GM18505 (cell line): ENCODE results near the gene USP20.
A peak's percentile ranks its signal among the peaks of the same experiment; 100 is the strongest.

Experiments
- ATAC-seq: cut with Tn5 transposase; IDR thresholded peaks from one replicate; pipeline ENCODE4 v1.9.1; 2021; ENCODE audit not compliant: unreplicated experiment
- POLR2A ChIP-seq: IDR thresholded peaks from 4 replicates; pipeline ENCODE4 v1.6.1; 2011; ENCODE audit warnings: borderline replicate concordance; ENCODE audit not compliant: insufficient read depth, insufficient read length; ENCODE audit errors: extremely low read depth

Gene USP20

DNA sequence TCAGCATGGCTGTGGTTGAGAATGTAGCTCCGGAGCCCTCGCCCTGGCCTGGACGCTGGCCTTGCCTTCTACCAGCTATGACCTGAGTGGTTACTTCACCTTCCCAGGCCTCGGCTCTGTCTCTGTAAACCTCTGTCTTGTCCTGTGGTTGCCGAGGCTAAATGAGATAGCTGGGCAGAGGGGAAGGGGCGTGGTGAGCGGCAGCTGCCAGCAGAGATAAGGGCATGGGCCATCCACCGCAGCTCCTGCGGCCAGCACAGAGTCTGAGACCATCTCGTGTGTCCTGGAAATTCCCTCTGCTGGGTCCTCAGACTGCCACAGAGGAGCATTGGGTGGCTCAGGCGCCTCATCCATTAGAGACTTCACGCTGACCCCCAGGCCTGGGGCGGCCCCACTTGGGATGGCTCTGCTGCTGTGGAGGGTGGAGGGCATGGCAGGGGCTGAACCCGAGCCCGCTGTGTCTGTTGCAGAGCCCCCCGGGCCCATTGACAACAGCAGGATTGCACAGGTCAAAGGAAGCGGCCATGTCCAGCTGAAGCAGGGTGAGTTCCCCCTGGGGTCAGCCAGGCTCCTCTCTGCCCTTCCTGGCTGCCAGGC lies 43.9 kb downstream of the USP20 start:
- no peak for TF ChIP-seq POLR2A
- no peak for ATAC-seq

DNA sequence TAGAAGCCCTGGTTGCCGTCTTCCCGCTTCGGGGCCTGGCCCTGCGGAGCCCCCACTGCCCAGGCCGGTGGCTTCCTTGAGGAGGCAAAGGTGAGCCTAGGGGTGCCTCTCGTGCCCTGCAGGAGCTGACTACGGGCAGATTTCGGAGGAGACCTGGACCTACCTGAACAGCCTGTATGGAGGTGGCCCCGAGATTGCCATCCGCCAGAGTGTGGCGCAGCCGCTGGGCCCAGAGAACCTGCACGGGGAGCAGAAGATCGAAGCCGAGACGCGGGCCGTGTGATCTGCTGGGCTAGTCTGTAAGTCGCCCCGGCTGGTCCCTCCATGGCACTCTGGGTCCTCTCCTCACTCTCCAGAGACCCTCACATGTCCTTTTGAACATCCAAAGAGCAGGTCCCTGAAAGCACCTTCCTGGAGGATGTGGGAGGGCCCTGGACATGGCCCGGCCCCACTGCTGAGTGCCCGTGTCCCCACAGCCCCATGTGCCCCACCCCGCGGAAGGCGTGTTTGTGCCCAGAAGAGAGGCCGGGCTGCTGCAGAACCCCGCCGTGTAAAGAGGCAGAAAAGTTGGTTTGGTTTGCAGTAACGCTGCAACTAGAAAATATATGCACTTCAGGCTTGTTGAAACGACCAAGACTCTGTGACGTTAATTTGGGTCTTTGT lies 44.9 kb downstream of the USP20 start:
- no peak for TF ChIP-seq POLR2A
- ATAC-seq: no peak

- no peak for ATAC-seq
- no peak for TF ChIP-seq POLR2A
Observed at GRCh38 chr9:129880654-129881546, 45.6 kb downstream of the USP20 start.

GRCh38 chr9:129881547-129882324 lies 46.5 kb downstream of the USP20 start:
- ATAC-seq: no peak

DNA sequence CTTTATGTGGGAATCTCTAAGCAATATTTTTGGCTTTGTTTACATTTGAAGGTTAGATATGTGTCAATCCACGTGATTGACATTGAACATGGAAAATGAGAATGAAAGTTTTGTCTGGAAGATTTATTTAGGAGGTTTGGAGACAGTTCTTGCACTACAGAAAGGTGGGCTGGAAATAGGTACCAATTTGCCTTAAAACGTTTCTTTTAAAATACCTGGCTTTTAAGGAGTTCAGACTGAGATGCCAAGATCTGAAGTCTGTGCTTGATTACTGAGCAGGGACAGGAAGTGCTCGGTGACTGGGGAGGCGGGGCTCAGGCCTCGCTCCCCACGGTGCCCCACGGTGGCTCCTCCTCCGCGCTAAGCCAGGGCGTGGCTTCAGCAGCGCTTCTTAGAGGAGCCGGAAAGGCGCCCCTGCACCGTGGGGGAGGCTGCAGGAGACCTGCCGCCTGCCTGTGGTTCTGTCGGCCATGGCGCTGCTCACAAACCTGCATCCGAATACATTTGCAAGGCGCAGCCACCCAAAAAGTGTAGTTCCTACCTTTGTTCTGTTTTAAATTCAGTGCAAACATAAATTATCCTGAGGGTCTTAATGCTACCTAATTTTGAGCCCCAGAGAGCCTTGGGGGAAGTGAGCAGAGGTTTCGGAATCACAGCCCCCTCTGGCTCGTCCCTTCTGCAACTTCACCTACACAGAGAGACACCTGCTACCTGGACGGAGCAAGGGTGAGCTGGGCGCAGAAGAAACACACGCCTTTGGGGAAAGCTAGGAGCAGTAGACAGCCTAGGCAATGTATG lies 49.2 kb downstream of the USP20 start:
- peak; percentile 81 for TF ChIP-seq POLR2A
- ATAC-seq: peak; percentile 44

More at GRCh38 chr9:129881547-129882324, 46.5 kb downstream of the USP20 start:
- no peak for TF ChIP-seq POLR2A

- no peak for TF ChIP-seq POLR2A
- no peak for ATAC-seq
Observed at GRCh38 chr9:129885018-129885669, 49.9 kb downstream of the USP20 start.

- TF ChIP-seq POLR2A: peak; percentile 57
- ATAC-seq: peak; percentile 21
Observed at GRCh38 chr9:129885670-129886106, 50.4 kb downstream of the USP20 start.

GRCh38 chr9:129886226-129887174 lies 51.2 kb downstream of the USP20 start:
- no peak for ATAC-seq
- TF ChIP-seq POLR2A: peak; percentile 66

DNA sequence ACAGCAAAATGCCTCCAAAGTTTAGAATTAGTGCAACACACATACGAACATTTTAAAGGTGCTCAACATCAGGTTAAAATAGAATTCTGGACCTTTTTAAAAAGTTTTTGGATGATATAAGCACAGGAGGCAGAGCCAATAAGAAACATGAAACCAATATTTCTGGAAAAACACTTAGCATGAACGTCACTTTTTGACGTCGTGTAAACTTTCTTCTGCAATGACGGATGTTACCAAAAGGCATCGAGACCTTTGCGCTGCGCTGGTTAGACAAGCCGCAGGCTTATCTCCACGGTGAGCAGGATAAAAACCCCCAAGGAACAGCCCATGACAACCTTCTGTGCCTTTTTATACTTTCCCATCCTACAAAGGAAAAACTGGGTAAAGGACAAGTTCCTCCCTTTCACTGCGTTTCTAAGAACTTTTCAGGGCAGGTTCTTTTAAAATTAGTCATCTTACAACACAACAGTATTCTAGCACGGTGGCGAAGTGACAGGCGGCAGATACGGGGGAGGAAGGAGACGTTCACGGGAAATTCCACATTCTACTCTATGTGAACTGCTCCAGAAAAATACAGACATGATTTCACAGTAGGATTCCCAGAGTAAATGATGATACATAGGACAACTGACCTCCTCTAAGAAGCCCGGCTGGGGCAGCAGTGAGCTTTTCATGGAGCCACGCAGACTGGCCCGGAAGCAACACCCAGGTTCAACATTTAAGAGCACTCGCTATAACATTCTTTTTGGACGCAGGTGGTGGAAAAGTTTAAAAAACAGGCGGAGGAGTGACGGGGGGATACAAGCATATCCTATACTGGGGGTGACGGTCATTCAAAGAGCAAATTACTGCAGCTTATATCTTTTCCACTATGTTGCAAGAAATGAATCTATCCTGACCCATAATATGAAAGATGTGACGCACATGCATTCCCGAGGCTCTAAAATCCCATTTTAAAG lies 52.4 kb downstream of the USP20 start:
- ATAC-seq: no peak
- peak; percentile 2 for TF ChIP-seq POLR2A
